Measurements from ENCODE around the gene NBPF1.
A peak's percentile ranks its signal among the peaks of the same experiment; 100 is the strongest.
"Not testable (repeated sequence)": the region's sequence is repeated elsewhere in the genome, so short reads cannot be mapped to it uniquely, and the experiment has no call there.

Gene NBPF1

DNA sequence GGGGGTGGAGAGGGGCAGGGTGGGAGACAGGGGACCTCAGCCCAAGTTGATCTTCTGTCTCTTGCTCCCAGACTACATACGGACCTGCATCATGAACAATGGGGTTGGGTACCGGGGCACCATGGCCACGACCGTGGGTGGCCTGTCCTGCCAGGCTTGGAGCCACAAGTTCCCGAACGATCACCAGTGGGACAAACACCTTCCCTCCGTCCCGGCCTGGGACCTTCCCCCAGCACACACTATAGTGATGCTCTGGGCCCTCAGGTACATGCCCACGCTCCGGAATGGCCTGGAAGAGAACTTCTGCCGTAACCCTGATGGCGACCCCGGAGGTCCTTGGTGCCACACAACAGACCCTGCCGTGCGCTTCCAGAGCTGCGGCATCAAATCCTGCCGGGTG is 33.4 kb upstream of the NBPF1 start:
- H3K27me3 ChIP-seq (ENCODE audit: control insufficient read depth, insufficient read depth, low read length) = peaks cover 33% of the 10 kb centered on the region
- not testable (repeated sequence) for H3K27ac ChIP-seq (ENCODE audit: low read depth, low read length); H3K4me3 ChIP-seq (ENCODE audit: low read depth, low read length); H3K4me1 ChIP-seq (ENCODE audit: control insufficient read depth, insufficient read depth, low read length); H3K9ac ChIP-seq (ENCODE audit: low read depth, low read length); H3K36me3 ChIP-seq (ENCODE audit: control insufficient read depth, insufficient read depth, low read length); H3K9me3 ChIP-seq (ENCODE audit: control insufficient read depth, insufficient read depth, low read length)

DNA sequence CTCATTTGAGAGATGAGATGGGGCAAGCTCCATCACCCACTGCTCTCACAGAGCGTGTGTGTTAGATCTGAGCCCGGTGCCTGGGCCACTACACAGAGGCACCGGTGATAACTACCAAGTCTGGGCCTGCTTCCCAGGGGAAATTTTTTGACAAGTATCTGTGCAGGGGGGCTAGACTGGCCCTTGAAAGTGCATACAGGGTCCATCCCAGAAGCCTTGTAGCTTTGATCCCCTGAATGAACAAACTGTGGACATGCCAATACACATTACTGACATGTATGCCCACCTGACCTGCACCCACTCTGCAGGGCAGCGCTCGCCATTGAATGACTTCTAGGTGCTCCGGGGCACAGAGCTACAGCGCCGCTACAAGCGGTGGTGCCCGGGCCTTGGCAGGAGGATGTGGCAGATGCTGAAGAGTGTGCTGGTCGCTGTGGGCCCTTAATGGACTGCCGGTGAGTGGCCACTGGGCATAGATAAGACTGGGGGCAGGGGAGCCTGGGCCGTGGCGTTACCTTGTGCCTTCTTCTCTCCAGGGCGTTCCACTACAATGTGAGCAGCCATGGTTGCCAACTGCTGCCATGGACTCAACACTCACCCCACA is 32.8 kb upstream of the NBPF1 start:
- not testable (repeated sequence) for H3K27ac ChIP-seq (ENCODE audit: low read depth, low read length); H3K9ac ChIP-seq (ENCODE audit: low read depth, low read length); H3K9me3 ChIP-seq (ENCODE audit: control insufficient read depth, insufficient read depth, low read length); H3K4me3 ChIP-seq (ENCODE audit: low read depth, low read length); H3K4me1 ChIP-seq (ENCODE audit: control insufficient read depth, insufficient read depth, low read length); H3K36me3 ChIP-seq (ENCODE audit: control insufficient read depth, insufficient read depth, low read length)
- H3K27me3 ChIP-seq (ENCODE audit: control insufficient read depth, insufficient read depth, low read length) = peaks cover 33% of the 10 kb centered on the region

DNA sequence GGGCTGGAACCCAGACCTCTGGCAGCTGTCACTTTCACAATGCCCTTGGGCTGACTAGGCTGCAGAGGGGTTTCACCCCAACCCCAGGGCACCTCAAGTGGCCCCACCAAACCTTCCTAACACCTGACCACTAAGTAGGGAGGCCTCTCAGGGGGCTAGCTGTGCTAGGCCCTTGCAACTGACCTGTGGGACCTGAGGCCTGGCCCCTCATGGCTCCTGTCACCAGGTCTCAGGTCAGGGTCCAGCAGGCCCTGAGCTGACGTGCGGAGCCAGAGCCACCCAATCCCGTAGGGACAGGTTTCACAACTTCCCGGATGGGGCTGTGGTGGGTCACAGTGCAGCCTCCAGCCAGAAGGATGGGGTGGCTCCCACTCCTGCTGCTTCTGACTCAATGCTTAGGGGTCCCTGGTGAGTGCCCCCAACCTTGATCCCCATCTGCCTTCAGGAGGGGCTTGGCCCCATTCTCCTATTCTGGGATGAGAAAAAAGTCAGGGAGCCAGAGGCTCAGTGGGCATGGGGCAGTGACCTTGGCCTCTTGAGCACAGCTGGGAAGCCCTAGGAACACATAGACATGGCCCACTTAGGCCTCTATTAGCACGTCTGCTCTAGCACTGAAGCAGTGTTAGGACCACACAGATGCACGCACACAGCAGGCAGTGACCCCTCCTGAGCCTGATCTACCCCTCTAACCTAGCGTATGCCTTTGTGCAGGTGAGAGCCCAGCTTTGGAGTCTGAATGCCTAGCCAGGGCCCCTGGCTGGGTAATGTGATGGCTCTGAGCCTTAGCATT is 32.1 kb upstream of the NBPF1 start:
- H3K9ac ChIP-seq (ENCODE audit: low read depth, low read length); H3K4me1 ChIP-seq (ENCODE audit: control insufficient read depth, insufficient read depth, low read length); H3K36me3 ChIP-seq (ENCODE audit: control insufficient read depth, insufficient read depth, low read length); H3K9me3 ChIP-seq (ENCODE audit: control insufficient read depth, insufficient read depth, low read length); H3K27ac ChIP-seq (ENCODE audit: low read depth, low read length): not testable (repeated sequence)
- peaks cover 33% of the 10 kb centered on the region for H3K27me3 ChIP-seq (ENCODE audit: control insufficient read depth, insufficient read depth, low read length)
- peak overlapping the region; percentile 78; the same call in 1 of the 2 replicates for H3K4me3 ChIP-seq (ENCODE audit: low read depth, low read length)

DNA sequence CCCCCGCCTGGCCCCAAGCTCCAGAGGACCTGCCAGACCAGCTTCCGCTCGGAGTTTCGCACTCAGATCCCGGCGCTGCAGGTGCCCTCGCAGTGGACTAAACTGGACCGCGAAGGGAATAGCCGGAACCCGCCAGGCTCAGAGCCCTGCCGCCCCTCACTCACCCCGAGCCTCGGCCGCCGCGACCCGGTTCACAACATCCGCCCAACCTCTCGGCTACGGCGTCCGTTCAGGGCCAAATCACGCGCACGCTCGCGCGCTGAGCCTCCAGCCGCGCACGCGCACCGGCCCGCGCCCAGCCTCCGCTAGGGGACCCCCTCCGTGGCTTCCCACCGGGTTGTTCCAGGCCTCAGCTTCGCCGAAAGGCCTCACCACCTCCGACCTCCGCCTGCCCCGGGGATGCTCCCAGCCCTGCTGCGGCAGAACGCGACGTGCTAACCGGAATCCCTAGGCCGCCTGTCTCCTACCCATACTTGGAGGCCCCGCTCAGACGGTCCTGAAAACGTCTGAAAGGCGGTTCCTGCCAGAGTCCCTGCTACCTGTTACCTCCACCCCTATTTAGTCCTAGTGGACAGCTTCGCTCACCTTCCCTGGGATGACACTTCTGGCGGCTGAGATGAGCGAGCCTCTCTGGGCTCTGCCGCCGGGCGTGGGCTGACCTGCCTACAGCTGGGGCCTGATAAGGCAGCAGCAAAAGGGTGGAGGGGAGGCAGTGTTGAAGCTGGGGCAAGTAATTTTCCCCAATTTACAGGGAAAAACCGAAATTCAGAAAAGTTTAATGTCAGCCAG is 31.3 kb upstream of the NBPF1 start:
- H3K4me3 ChIP-seq (ENCODE audit: low read depth, low read length) = peak overlapping the region; percentile 78
- H3K9me3 ChIP-seq (ENCODE audit: control insufficient read depth, insufficient read depth, low read length); H3K4me1 ChIP-seq (ENCODE audit: control insufficient read depth, insufficient read depth, low read length); H3K36me3 ChIP-seq (ENCODE audit: control insufficient read depth, insufficient read depth, low read length): not testable (repeated sequence)
- H3K27me3 ChIP-seq (ENCODE audit: control insufficient read depth, insufficient read depth, low read length) = peaks cover 33% of the 10 kb centered on the region
- peak overlapping the region; percentile 44 for H3K27ac ChIP-seq (ENCODE audit: low read depth, low read length)
- H3K9ac ChIP-seq (ENCODE audit: low read depth, low read length) = peak overlapping the region; percentile 63

- Histone ChIP-seq H3K27ac (ENCODE audit: low read depth, low read length) (peak overlapping the region; percentile 44), H3K27me3 (ENCODE audit: control insufficient read depth, insufficient read depth, low read length) (peaks cover 30% of the 10 kb centered on the region), H3K4me3 (ENCODE audit: low read depth, low read length) (peak overlapping the region; percentile 78), H3K9ac (ENCODE audit: low read depth, low read length) (peak overlapping the region; percentile 63), H3K4me1 (ENCODE audit: control insufficient read depth, insufficient read depth, low read length) (peaks cover 5% of the 10 kb centered on the region; the same call in 1 of the 2 replicates), H3K9me3 (ENCODE audit: control insufficient read depth, insufficient read depth, low read length) (no peaks in the 10 kb centered on the region), H3K36me3 (ENCODE audit: control insufficient read depth, insufficient read depth, low read length) (no peaks in the 10 kb centered on the region)
These were observed 30.8 kb upstream of the NBPF1 start for GRCh38 chr1:16644193-16644481.

DNA sequence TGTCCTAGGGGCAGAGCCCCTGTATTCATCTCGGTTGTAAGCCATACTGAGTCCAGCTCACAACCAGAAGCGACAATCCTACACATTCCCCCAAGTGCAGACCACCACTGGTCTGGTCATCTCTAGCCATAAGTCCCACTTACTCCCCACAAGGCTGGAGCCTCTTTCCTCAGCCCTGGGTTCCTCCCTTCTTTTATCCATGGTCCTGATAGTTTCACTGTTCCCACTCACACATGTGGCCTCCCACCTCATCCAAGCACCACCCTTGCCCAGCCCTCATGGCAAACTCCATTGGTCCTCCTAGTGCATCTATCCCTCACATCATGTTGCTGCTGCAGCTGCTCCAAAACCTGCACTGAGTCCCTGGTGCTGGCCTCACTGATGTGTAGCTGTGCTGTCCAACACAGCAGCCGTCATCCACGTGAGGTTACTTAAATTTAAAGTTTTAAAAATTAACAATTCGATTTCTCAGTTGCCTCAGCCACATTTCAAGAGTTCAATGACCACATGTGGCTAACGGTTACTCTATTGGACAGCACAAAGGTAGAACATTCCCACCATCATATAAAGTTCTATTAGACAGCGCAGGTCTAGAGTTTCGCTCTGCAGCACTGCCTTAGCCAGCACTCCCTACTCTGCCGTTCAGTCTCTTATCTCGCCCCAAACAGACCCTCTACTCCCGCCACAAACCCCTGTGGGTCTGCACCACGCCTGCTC is 30.3 kb upstream of the NBPF1 start:
- not testable (repeated sequence) for H3K27ac ChIP-seq (ENCODE audit: low read depth, low read length); H3K4me1 ChIP-seq (ENCODE audit: control insufficient read depth, insufficient read depth, low read length); H3K9me3 ChIP-seq (ENCODE audit: control insufficient read depth, insufficient read depth, low read length); H3K36me3 ChIP-seq (ENCODE audit: control insufficient read depth, insufficient read depth, low read length)
- peak overlapping the region; percentile 63; the same call in 1 of the 2 replicates for H3K9ac ChIP-seq (ENCODE audit: low read depth, low read length)
- peaks cover 27% of the 10 kb centered on the region for H3K27me3 ChIP-seq (ENCODE audit: control insufficient read depth, insufficient read depth, low read length)
- peak overlapping the region; percentile 78 for H3K4me3 ChIP-seq (ENCODE audit: low read depth, low read length)

DNA sequence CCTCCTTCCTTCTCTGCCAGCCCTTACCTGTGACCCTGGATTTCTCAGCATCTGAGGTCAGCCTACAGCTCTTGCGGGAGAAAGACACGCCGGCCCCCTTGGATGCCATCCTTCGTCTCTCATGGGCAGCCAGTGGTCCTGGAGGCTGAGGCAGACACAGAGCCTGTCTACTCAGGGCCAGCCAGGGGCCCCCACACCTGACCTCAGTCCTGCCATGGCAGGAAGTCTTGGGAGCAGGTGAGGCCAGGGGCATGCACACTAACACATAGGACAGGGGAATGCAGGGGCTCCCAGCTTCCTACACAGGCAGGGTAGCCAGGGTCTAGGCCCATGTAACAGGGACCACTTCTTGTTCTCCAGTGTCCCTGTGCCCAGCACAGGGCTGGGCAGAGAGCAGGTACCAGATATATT is 29.6 kb upstream of the NBPF1 start:
- H3K4me3 ChIP-seq (ENCODE audit: low read depth, low read length); H3K36me3 ChIP-seq (ENCODE audit: control insufficient read depth, insufficient read depth, low read length); H3K4me1 ChIP-seq (ENCODE audit: control insufficient read depth, insufficient read depth, low read length); H3K9ac ChIP-seq (ENCODE audit: low read depth, low read length); H3K9me3 ChIP-seq (ENCODE audit: control insufficient read depth, insufficient read depth, low read length); H3K27ac ChIP-seq (ENCODE audit: low read depth, low read length): not testable (repeated sequence)
- H3K27me3 ChIP-seq (ENCODE audit: control insufficient read depth, insufficient read depth, low read length) = peaks cover 21% of the 10 kb centered on the region

DNA sequence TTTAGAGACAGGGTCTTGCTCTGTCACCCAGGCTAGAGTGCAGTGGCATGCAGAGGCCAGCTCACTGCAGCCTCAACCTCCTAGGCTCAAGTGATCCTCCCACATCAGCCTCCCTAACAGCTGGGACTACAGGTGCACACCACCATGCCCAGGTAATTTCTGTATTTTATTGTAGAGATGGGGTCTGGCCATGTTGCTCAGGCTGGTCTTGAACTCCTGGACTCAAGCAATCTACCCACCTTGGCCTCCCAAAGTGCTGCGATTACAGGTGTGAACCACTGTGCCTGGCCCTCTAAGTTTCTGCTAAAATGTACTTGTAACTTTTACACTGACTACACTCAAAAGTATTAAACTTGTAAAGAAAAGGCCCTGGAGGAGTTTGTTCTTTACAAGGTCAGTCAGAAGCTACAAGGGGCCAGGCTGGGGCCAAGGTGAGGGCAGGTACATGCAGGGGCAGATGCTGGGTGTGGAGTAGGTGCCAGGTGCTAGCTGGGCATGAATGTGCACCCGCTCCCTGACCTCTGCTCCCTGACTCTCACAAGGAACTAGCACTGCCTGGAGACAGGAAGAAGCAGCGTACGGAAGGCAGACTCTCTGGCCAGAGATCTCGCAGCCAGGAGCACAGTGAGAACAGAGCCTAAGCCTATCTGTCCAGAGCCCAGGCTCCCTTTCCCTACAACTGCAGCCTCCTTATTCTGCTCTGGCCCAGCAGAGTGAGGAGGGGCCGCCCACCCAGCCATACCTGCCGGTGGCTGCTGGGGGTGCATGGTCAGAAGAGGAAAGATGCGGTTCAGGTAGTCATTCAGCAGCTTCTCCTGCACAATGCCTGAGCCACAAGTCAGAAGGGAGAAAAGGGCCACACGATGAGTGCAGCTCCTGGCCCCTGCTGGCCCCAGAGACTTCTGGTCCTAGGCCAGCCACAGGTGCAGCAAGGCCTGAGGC is 28.9 kb upstream of the NBPF1 start:
- peaks cover 21% of the 10 kb centered on the region for H3K27me3 ChIP-seq (ENCODE audit: control insufficient read depth, insufficient read depth, low read length)
- H3K4me1 ChIP-seq (ENCODE audit: control insufficient read depth, insufficient read depth, low read length); H3K4me3 ChIP-seq (ENCODE audit: low read depth, low read length); H3K9me3 ChIP-seq (ENCODE audit: control insufficient read depth, insufficient read depth, low read length); H3K27ac ChIP-seq (ENCODE audit: low read depth, low read length); H3K36me3 ChIP-seq (ENCODE audit: control insufficient read depth, insufficient read depth, low read length); H3K9ac ChIP-seq (ENCODE audit: low read depth, low read length): not testable (repeated sequence)

DNA sequence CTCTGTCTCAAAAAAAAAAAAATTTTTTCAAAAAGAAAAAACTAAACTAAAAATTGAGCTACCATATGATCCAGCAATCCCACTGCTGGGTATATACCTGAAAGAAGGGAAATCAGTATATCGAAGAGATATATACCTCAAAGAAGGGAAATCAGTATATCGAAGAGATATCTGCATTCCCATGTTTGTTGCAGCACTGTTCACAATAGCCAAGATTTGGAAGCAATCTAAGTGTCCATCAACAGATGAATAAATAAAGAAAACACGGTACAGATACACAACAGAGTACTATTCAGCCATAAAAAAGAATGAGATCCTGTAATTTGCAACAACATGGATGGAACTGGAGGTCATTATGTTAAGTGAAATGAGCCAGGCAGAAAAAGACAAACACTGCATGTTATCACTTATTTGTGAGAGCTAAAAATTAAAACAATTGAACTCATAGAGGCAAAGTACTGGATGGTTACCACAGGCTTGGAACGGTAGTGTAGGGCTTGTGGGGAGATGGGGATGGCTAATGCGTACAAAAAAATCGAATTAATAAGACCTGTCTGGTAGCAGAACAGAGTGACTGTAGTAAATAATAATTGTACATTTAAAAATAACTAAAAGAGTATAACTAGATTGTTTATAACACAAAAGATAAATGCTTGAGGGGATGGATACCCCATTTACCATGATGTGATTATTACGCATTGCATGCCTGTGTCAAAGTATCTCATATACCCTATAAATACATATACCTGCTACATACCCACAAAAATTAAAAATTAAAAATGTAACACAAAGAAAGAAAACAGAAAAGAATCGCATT is 28.0 kb upstream of the NBPF1 start:
- H3K27ac ChIP-seq (ENCODE audit: low read depth, low read length); H3K36me3 ChIP-seq (ENCODE audit: control insufficient read depth, insufficient read depth, low read length); H3K9me3 ChIP-seq (ENCODE audit: control insufficient read depth, insufficient read depth, low read length); H3K9ac ChIP-seq (ENCODE audit: low read depth, low read length); H3K4me3 ChIP-seq (ENCODE audit: low read depth, low read length); H3K4me1 ChIP-seq (ENCODE audit: control insufficient read depth, insufficient read depth, low read length): not testable (repeated sequence)
- peaks cover 16% of the 10 kb centered on the region for H3K27me3 ChIP-seq (ENCODE audit: control insufficient read depth, insufficient read depth, low read length)

All from HUES48 (cell line).